GM19463 (cell line): ENCODE results near the gene ENO2.
"Not testable (repeated sequence)": the region's sequence is repeated elsewhere in the genome, so short reads cannot be mapped to it uniquely, and the experiment has no call there.

ENCODE experiments used
- ATAC-seq: cut with Tn5 transposase; IDR thresholded peaks from one replicate; pipeline ENCODE4 v1.9.1; 2021; ENCODE audit warnings: mild to moderate bottlenecking, moderate library complexity; ENCODE audit not compliant: unreplicated experiment

ENO2 gene

GRCh38 chr12:6886206-6886999, 28.0 kb upstream of the ENO2 start:
- not testable (repeated sequence) for ATAC-seq

- ATAC-seq, result no peak
Measured at GRCh38 chr12:6887460-6887859, 26.9 kb upstream of the ENO2 start.

GRCh38 chr12:6888360-6888759, 26.0 kb upstream of the ENO2 start:
- ATAC-seq, result no peak

- not testable (repeated sequence) for ATAC-seq
Measured at GRCh38 chr12:6888794-6889193, 25.6 kb upstream of the ENO2 start.

DNA sequence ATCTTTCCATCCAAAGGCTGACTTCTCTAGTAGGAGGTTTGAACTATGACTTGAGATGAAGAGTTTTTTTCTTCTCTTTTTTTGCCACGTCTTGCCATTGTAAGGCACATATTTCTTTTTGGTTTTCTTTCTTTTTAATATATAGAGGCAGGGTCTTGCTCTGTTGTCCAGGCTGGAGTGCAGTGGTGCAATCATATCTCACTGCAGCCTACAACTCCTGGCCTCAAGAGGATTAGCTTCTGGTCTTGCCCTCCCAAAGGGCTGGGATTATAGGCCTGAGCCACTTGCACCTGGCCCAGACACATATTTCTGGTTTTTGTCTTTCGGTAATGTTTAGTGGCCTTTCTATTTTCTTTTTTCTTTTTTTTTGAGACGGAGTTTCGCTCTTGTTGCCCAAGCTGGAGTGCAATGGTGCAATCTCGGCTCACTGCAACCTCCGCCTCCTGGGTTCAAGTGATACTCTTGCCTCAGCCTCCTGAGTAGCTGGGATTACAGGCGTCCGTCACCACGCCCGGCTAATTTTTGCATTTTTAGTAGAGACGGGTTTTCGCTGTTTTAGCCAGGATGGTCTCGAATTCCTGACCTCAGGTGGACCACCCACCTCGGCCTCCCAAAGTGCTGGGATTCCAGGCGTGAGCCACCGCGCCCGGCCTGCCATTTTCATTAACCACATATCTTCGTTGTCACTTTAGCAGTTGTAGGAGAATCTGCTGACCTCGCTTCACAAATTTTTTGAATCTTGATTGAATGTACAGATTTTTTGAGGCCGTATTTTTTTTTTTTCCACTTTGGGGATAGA, 24.4 kb upstream of the ENO2 start:
- not testable (repeated sequence) for ATAC-seq

GRCh38 chr12:6890789-6891645, 23.4 kb upstream of the ENO2 start:
- ATAC-seq, result peak; percentile 95

GRCh38 chr12:6891646-6892001, 22.8 kb upstream of the ENO2 start:
- ATAC-seq, result no peak

- not testable (repeated sequence) for ATAC-seq
Measured at GRCh38 chr12:6892683-6893082, 21.7 kb upstream of the ENO2 start.

GRCh38 chr12:6894321-6894720, 20.1 kb upstream of the ENO2 start:
- no peak for ATAC-seq

DNA sequence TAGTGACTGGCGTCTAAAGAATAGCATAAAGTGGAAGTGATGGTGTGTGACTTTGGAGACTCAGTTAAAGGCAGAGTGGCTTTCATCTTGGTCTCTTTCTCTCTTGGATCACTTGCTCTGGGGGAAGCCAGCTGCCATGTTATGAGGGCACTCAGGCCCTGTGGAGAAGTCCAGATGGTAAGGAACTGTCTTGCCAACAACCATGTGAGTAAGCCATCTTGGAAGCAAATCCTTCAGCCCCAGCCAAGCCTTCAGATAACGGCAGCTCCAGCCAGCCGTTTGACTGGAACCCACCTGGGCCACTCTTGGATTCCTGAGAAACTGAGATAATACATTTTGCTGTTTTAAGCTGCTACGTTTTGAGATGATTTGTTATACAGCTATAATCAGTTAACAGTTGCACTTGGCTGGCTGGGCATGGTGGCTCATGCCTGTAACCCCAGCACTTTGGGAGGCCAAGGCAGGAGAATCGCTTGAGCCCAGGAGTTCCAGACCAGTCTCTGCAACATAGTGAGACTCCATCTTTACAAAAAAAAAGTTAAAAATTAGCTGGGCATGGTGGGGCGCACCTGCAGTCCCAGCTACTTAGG, 17.4 kb upstream of the ENO2 start:
- ATAC-seq, result no peak

DNA sequence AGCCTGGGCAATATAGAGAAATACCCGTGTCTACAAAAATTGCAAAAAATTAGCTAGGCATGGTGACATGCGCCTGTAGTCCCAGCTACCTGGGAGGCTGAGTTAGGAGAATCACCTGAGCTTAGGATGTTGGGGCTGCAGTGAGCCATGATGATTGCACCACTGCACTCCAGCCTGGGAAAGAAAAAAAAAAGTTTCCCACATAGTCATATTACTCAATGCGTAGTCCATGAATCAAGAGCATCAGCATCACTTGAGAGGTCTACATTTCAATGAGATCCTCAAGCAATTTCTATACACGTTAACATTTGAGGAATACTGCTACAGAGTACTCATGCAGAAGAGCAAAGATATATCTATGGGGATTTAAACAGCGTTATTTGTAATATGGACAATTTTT, 15.0 kb upstream of the ENO2 start:
- ATAC-seq, result no peak

- no peak for ATAC-seq
Measured at GRCh38 chr12:6899837-6900519, 14.4 kb upstream of the ENO2 start.

DNA sequence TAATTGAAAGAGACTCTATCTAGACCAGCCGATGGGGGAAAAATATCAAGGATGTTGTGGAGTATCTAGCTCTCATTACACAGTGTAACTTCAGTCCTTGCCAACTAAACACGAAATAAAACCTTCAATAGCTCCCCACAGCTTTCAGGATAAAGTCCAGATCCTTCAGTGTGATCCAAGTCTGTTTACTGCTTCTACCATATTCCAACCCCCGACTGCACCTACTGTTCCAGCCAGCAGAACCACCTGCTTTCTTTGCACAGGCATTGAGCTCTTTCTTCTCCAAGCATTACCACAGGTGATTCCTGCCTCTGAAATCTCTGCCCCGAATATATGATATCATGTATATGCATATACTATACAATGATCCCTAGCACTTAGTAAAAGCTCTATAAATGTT, 11.9 kb upstream of the ENO2 start:
- ATAC-seq, result no peak

DNA sequence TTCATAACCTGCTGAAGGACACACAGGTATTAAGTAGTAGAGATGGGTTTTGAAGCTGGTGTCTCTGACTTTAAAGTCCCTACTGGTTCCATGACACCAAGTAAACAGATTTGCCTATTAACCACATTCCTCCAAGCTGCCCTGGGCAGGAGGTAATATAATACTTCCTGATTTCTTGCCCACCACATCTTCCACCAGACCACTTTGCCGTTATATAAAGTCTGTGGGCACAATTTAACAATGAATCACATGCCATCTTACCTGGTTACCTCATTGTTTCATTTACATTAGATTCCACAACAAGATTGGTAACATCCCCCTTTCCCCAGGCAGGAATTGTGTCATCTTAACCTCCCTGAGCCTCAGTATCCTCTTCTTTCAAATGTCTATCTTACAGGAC, 10.7 kb upstream of the ENO2 start:
- ATAC-seq, result no peak

GRCh38 chr12:6904280-6905276, 9.8 kb upstream of the ENO2 start, which contains the start of gene LRRC23:
LRRC23 (plus strand) TSS chr12:6904822; CDS start chr12:6905634, 812 bp downstream.
- peak; percentile 96 for ATAC-seq

DNA sequence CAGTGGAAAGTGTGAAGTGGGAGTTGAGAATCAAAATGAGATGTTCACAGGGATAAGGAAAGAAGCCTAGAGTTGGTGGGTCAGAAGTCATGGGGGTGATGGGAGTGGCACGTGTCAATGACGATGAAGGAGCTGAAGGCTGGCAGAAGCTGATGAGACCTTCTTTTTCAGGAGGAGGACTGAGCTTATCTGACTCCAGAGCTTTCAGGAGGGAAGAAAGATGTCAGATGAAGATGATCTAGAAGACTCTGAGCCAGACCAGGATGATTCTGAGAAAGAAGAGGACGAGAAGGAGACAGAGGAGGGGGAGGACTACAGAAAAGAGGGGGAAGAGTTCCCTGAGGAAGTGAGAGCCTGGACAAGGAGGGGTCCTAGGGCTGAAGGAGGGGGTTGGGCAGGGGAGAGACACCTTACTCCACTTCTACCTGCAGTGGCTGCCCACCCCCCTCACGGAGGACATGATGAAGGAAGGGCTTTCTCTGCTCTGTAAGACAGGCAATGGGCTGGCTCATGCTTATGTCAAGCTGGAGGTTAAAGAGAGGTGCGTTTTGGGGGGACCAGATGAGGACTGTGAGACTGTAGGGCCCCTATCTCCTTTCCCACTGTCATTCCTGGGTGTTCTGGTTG, 8.9 kb upstream of the ENO2 start:
- no peak for ATAC-seq

DNA sequence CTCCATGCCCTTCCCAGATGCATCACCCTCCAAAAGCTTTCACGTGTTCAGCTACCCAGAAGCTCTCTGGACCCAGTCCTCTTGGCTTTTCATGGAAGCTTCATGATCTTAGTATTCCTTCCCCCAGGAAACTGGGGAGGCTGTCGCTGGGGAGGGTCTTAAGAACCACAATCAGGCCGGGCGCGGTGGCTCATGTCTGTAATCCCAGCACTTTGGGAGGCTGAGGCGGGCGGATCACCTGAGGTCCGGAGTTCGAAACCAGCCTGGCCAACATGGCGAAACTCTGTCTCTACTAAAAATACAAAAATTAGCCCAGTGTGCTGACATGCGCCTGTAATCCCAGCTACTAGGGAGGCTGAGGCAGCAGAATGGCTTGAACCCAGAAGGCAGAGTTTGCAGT, 6.2 kb upstream of the ENO2 start:
- not testable (repeated sequence) for ATAC-seq

DNA sequence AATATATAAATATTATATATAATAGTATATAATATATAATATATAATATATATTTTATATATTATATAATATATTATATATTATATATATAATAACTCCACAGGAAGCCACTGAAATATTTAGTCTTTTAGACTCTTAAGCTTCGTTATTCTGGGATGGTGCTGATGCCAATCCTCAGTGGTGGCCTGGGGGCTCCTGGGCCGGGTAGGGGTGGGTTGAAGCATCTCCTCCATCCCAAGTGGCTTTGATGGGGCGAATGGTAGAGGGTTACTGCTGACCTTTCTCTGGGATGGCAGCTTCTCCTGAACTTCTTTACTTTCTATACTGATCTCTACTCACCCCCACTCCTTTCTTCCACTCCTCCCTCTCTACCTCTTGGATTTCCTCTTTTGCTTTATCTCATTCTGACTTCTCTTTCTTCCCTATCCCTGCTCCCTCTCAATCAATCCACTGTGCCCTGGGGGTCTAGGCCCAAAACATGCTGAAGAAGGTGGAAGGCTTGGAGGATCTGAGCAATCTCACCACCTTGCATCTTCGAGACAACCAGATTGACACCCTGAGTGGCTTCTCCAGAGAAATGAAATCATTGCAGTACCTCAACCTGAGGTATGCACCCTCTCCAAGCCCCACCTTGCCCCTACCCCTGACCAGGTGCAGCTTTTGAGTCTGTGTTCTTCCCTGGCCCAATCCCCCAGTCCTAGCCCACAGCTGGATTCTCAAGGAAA, 4.8 kb upstream of the ENO2 start:
- ATAC-seq, result no peak
